ENCODE results near the gene ATF5.
A peak's percentile ranks its signal among the peaks of the same experiment; 100 is the strongest.

Gene ATF5

GRCh38 chr19:49894879-49895565, 34.0 kb upstream of the ATF5 start:
- DNase-seq: no peak

- no peak for DNase-seq
Observed at GRCh38 chr19:49895566-49896297, 33.3 kb upstream of the ATF5 start.

GRCh38 chr19:49896863-49897621, 32.0 kb upstream of the ATF5 start, which contains the start of gene IL4I1:
Gene IL4I1 (minus strand): TSS chr19:49896887. CDS start chr19:49896160, 727 bp downstream.
- DNase-seq: peak; percentile 18

GRCh38 chr19:49904136-49904535, 24.9 kb upstream of the ATF5 start:
- no peak for DNase-seq

- DNase-seq: no peak
Observed at GRCh38 chr19:49906879-49907564, 22.0 kb upstream of the ATF5 start.

- DNase-seq: no peak
Observed at GRCh38 chr19:49907745-49908446, 21.1 kb upstream of the ATF5 start.

GRCh38 chr19:49908480-49909420, 20.3 kb upstream of the ATF5 start:
- DNase-seq: no peak

- no peak for DNase-seq
Observed at GRCh38 chr19:49910179-49910578, 18.8 kb upstream of the ATF5 start.

GRCh38 chr19:49911381-49912145, 17.4 kb upstream of the ATF5 start:
- DNase-seq: no peak

- DNase-seq: no peak
Observed at GRCh38 chr19:49912965-49913685, 15.9 kb upstream of the ATF5 start.

- no peak for DNase-seq
Observed at GRCh38 chr19:49913720-49914119, 15.3 kb upstream of the ATF5 start.

GRCh38 chr19:49915271-49915670, 13.7 kb upstream of the ATF5 start:
- DNase-seq: no peak

- DNase-seq: no peak
Observed at GRCh38 chr19:49916839-49917733, 11.9 kb upstream of the ATF5 start.

GRCh38 chr19:49918089-49918488, 10.9 kb upstream of the ATF5 start:
- DNase-seq: no peak

GRCh38 chr19:49920624-49921363, 8.2 kb upstream of the ATF5 start:
- DNase-seq: no peak

- DNase-seq: peak; percentile 63
Observed at GRCh38 chr19:49921871-49922795, 6.9 kb upstream of the ATF5 start.

Measured in fibroblast of skin of right quadriceps (primary cell).